ENCODE data around the gene ZNF391.
"Not testable (repeated sequence)": the region's sequence is repeated elsewhere in the genome, so short reads cannot be mapped to it uniquely, and the experiment has no call there.

The ZNF391 gene

GRCh38 chr6:27388293-27389197 lies at the start of gene ZNF391:
Gene ZNF391 (plus strand): TSS chr6:27388759. CDS start chr6:27400371, 11,612 bp downstream.
- in situ Hi-C loops (cut with MboI; ENCODE audit: low pct_unique_long_range_greater_than_20kb, low sequenced_read_pairs): no loop called here
- DNase-seq: peak; percentile 90

GRCh38 chr6:27352850-27353249 lies 35.7 kb upstream of the ZNF391 start:
- in situ Hi-C loops (cut with MboI; ENCODE audit: low pct_unique_long_range_greater_than_20kb, low sequenced_read_pairs): no loop called here
- no peak for DNase-seq

- in situ Hi-C loops (cut with MboI; ENCODE audit: low pct_unique_long_range_greater_than_20kb, low sequenced_read_pairs): no loop called here
- DNase-seq: no peak
Measured at GRCh38 chr6:27358786-27359185, 29.8 kb upstream of the ZNF391 start.

- in situ Hi-C loops (cut with MboI; ENCODE audit: low pct_unique_long_range_greater_than_20kb, low sequenced_read_pairs): no loop called here
Measured at GRCh38 chr6:27359231-27359630, 29.3 kb upstream of the ZNF391 start.

GRCh38 chr6:27368202-27368601 lies 20.4 kb upstream of the ZNF391 start:
- DNase-seq: no peak
- in situ Hi-C loops (cut with MboI; ENCODE audit: low pct_unique_long_range_greater_than_20kb, low sequenced_read_pairs): no loop called here

More at GRCh38 chr6:27359231-27359630, 29.3 kb upstream of the ZNF391 start:
- DNase-seq: no peak

GRCh38 chr6:27370391-27370790 lies 18.2 kb upstream of the ZNF391 start:
- no peak for DNase-seq
- in situ Hi-C loops (cut with MboI; ENCODE audit: low pct_unique_long_range_greater_than_20kb, low sequenced_read_pairs): no loop called here

GRCh38 chr6:27374824-27375612 lies 13.5 kb upstream of the ZNF391 start:
- in situ Hi-C loops (cut with MboI; ENCODE audit: low pct_unique_long_range_greater_than_20kb, low sequenced_read_pairs): no loop called here
- no peak for DNase-seq

GRCh38 chr6:27375613-27376079 lies 12.9 kb upstream of the ZNF391 start:
- in situ Hi-C loops (cut with MboI; ENCODE audit: low pct_unique_long_range_greater_than_20kb, low sequenced_read_pairs): no loop called here
- DNase-seq: no peak

GRCh38 chr6:27378406-27378805 lies 10.2 kb upstream of the ZNF391 start:
- DNase-seq; in situ Hi-C loops (cut with MboI; ENCODE audit: low pct_unique_long_range_greater_than_20kb, low sequenced_read_pairs): not testable (repeated sequence)

- in situ Hi-C loops (cut with MboI; ENCODE audit: low pct_unique_long_range_greater_than_20kb, low sequenced_read_pairs); DNase-seq: not testable (repeated sequence)
Measured at GRCh38 chr6:27381001-27381400, 7.6 kb upstream of the ZNF391 start.

- no peak for DNase-seq
- in situ Hi-C loops (cut with MboI; ENCODE audit: low pct_unique_long_range_greater_than_20kb, low sequenced_read_pairs): no loop called here
Measured at GRCh38 chr6:27383011-27383410, 5.5 kb upstream of the ZNF391 start.

GRCh38 chr6:27383481-27383880 lies 5.1 kb upstream of the ZNF391 start:
- DNase-seq: no peak
- in situ Hi-C loops (cut with MboI; ENCODE audit: low pct_unique_long_range_greater_than_20kb, low sequenced_read_pairs): no loop called here

- DNase-seq: no peak
- in situ Hi-C loops (cut with MboI; ENCODE audit: low pct_unique_long_range_greater_than_20kb, low sequenced_read_pairs): no loop called here
Measured at GRCh38 chr6:27392623-27393022, 4.1 kb downstream of the ZNF391 start.

GRCh38 chr6:27394073-27394472 lies 5.5 kb downstream of the ZNF391 start:
- in situ Hi-C loops (cut with MboI; ENCODE audit: low pct_unique_long_range_greater_than_20kb, low sequenced_read_pairs): no loop called here
- no peak for DNase-seq

GRCh38 chr6:27400877-27401642 lies 12.5 kb downstream of the ZNF391 start:
- in situ Hi-C loops (cut with MboI; ENCODE audit: low pct_unique_long_range_greater_than_20kb, low sequenced_read_pairs): no loop called here
- no peak for DNase-seq

- DNase-seq: no peak
- in situ Hi-C loops (cut with MboI; ENCODE audit: low pct_unique_long_range_greater_than_20kb, low sequenced_read_pairs): no loop called here
Measured at GRCh38 chr6:27406085-27406484, 17.5 kb downstream of the ZNF391 start.

GRCh38 chr6:27407153-27407814 lies 18.7 kb downstream of the ZNF391 start:
- DNase-seq: no peak
- in situ Hi-C loops (cut with MboI; ENCODE audit: low pct_unique_long_range_greater_than_20kb, low sequenced_read_pairs): no loop called here

GRCh38 chr6:27414300-27414699 lies 25.7 kb downstream of the ZNF391 start:
- in situ Hi-C loops (cut with MboI; ENCODE audit: low pct_unique_long_range_greater_than_20kb, low sequenced_read_pairs): no loop called here
- no peak for DNase-seq

- in situ Hi-C loops (cut with MboI; ENCODE audit: low pct_unique_long_range_greater_than_20kb, low sequenced_read_pairs): no loop called here
- DNase-seq: no peak
Measured at GRCh38 chr6:27414996-27415395, 26.4 kb downstream of the ZNF391 start.

Measured in KBM-7 (cell line).